Hippocampal formation (tissue), 2 donors: ENCODE measurements around the gene PMPCA.

Experiments used
- DNase-seq, 2 donors: peaks; one replicate each; lab custom pipeline; 2025; lab: John Stamatoyannopoulos, UW

Gene PMPCA

GRCh38 chr9:136373300-136374182 lies 36.9 kb upstream of the PMPCA start, which contains the start of gene CARD9:
Gene CARD9, minus strand, starts transcription at chr9:136373669. Its CDS starts 1,591 bp downstream, at chr9:136372078.
- DNase-seq, result peak in 1 of 2 donors; percentile 43

- DNase-seq, result no peak
Measured at GRCh38 chr9:136374183-136374575, 36.3 kb upstream of the PMPCA start.

DNA sequence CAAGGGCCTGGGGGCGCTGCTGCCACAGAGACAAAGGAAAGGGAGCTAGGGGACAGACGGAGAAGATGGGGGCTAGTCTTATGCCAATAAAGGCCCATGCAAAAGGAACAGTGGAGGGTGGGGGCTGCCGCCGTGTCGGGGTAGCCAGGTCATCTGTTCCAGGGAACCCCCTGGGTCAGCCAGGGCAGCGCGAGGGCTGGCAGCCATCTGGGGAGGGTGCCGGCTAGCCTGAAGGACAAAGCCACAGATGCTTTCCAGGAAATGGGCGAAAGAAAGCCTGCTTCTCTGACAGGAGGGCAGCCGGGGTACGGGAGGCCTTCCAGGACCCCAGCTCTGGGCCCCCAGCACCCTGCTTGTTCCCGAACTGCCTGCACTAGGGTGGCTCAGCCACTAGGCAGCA lies 35.4 kb upstream of the PMPCA start:
- DNase-seq, result no peak

GRCh38 chr9:136376457-136376856 lies 34.0 kb upstream of the PMPCA start:
- no peak for DNase-seq

- no peak for DNase-seq
Measured at GRCh38 chr9:136377341-136378169, 32.9 kb upstream of the PMPCA start.

- no peak for DNase-seq
Measured at GRCh38 chr9:136378170-136379002, 32.1 kb upstream of the PMPCA start.

- DNase-seq, result no peak
Measured at GRCh38 chr9:136379003-136379287, 31.5 kb upstream of the PMPCA start.

GRCh38 chr9:136379401-136379800 lies 31.1 kb upstream of the PMPCA start:
- no peak for DNase-seq

GRCh38 chr9:136379891-136380290 lies 30.6 kb upstream of the PMPCA start:
- DNase-seq, result no peak

DNA sequence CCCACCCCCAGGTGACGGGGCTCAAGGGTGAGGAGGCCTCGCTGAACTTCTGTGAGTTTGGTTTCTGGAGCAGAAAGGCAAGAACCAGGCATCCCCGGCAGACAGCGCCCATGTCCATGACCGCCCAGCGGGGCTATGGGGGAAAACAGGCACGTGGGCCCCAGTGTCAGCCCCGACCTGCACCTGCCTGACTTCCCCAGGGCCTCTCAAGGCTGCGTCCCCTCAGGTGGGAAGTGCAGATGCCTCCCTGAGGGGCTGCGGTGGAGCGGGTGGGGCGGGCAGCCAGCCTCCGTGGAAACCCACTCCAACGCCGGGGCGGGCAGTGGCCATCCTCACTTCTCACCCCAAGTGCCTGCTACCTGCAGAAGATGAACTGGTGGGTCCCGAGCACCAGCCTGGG lies 30.1 kb upstream of the PMPCA start:
- no peak for DNase-seq

DNA sequence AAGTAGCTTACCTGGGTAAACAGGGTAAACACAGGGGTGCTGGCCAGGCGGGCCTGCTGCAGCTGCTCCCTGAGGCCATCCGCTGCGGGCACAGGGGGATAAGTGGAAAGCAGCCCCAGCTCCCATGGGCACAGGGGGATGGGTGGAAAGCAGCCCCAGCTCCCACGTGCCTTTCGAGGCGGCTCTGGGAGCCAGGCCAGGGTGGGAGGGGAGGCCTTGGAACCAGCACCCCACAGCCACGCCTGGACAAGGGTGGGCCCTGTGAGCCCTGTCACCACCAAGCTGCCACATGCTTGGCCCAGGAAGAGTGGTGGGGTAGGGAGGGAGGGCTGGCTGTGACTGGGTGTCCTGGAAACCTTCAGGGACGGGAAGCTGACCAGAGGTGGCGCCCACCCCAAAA lies 29.1 kb upstream of the PMPCA start:
- no peak for DNase-seq

DNA sequence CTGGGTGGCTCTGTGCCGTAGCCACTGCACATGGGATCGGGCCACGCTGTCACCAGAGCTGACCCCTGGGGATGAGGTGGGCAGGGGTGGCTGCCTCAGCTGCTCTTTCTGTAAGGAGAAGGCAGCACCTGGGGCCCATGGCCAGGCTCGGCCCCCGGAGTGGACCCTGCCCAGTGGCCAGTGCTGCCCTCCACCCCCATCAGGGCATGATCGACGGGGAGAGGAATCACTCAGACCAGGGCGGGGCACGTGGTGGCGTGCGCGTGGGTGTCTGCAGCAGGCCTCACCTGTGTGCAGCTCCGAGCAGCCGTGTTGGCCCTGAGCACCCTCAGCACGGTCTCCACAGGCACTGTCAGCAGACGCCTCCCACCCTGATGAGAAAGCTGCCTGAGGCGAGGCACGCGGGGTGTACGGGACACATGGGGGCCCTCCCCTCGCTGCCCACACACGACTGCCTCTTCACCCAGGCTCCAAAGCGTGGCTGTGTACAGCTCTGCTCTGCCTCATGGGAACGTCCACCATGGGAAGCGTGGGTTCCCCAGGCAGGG lies 28.4 kb upstream of the PMPCA start:
- no peak for DNase-seq

- no peak for DNase-seq
Measured at GRCh38 chr9:136383436-136383835, 27.0 kb upstream of the PMPCA start.

GRCh38 chr9:136385015-136385414 lies 25.4 kb upstream of the PMPCA start:
- no peak for DNase-seq

DNA sequence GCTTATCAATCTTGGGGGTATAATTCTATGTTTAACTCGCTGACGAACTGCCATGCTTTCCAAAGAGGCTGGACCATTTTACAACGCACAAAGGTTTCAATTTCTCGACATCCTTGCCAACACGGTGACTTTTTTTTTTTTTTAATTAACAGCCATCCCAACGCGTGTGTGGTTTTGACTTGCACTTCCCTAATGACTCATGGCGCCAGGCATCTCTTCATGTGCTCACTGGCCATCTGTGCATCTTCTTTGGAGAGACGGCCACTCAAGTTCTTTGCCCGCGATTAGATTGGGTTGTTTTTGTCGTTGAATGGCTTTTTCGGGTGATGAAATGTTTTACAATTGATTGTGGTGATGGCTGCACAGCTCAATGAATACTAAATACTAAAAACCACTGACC lies 24.4 kb upstream of the PMPCA start:
- DNase-seq, result no peak

GRCh38 chr9:136387217-136387616 lies 23.2 kb upstream of the PMPCA start:
- no peak for DNase-seq

DNA sequence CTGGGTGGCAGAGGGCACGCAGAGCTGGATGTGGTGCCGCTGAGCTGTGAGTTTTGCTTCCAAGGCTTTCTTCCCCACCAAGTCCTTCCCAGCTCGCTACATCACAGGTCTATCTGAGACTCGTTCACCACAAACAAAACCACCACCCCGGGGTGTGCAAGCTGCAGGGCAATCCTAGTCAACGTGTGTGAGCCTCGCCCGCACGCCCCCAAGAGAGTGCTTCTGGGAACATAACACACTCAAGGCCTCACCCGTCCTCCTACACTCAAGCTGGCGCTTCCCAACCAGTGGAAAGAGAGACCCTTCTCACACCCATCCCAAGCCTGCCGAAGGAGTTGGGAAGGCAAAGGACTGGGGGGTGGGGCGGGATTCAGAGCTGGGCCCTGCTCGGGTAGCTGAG lies 21.1 kb upstream of the PMPCA start:
- DNase-seq, result no peak

DNA sequence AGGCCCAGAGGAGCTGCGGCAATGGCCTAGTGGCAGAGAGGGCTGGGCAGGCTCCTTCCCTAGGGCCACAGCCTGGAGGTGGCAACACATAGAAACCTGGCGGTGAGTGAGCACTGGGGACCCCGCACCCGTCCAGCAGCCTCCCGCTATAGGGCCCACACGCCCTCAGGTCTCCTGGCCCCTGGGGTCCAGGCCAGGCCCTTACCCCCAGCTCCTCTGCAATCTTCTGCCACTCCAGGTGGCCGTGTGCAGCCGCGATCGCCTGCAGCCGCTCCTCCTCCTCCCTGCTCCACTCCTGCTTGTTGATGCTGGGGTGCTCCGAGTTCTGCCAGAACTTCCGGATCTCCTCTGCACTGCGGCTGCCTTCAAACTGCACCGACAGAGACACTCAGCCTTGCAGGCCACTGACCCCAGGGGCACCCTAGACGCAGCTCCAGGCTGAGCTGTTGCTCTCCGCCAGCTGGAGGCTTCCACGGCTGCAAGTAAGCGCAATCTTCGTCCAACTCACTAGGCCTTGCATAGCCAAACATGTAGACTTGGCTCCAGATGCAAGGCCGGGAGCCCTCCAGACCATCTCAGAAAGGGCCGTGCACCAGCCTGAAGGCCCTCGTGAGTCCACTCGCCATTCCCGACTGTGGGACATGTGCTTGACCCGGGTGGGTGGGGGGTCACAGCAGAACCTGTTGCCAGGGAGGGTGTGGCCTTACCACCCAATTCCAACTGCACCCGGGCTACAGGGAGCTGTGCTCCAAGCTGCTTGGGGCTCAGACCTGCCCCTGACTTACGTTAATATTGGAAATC lies 18.5 kb upstream of the PMPCA start:
- DNase-seq, result no peak

GRCh38 chr9:136392538-136393449 lies 17.7 kb upstream of the PMPCA start:
- no peak for DNase-seq

GRCh38 chr9:136393531-136393930 lies 16.9 kb upstream of the PMPCA start:
- no peak for DNase-seq
